ENCODE data around the gene KDM3A. TPM values are rescaled to one million over a fixed set of nuclear protein-coding genes. Genes with fewer than 3 reads are reported as not detected.

KDM3A gene
- total and polyA plus RNA-seq, 2 experiments from 2014 or later = 8.9 to 21.8 TPM

DNA sequence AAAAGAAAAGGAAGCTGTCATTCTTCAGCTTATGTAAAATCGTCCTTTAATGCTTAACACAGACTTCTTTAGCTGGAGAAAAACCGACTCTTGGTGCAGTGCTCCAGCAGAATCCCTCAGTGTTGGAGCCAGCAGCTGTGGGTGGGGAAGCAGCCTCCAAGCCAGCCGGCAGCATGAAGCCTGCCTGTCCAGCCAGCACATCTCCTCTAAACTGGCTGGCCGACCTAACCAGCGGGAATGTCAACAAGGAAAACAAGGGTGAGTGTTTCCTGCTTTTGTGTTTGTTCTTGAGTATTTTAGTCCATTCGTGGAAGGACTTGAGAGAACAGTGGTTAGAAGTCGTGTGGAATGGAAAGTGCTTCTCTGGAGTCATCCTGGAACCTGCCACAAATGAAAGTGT is 38.9 kb downstream of the KDM3A start (continued):
- TF ChIP-seq, protein P1, sequence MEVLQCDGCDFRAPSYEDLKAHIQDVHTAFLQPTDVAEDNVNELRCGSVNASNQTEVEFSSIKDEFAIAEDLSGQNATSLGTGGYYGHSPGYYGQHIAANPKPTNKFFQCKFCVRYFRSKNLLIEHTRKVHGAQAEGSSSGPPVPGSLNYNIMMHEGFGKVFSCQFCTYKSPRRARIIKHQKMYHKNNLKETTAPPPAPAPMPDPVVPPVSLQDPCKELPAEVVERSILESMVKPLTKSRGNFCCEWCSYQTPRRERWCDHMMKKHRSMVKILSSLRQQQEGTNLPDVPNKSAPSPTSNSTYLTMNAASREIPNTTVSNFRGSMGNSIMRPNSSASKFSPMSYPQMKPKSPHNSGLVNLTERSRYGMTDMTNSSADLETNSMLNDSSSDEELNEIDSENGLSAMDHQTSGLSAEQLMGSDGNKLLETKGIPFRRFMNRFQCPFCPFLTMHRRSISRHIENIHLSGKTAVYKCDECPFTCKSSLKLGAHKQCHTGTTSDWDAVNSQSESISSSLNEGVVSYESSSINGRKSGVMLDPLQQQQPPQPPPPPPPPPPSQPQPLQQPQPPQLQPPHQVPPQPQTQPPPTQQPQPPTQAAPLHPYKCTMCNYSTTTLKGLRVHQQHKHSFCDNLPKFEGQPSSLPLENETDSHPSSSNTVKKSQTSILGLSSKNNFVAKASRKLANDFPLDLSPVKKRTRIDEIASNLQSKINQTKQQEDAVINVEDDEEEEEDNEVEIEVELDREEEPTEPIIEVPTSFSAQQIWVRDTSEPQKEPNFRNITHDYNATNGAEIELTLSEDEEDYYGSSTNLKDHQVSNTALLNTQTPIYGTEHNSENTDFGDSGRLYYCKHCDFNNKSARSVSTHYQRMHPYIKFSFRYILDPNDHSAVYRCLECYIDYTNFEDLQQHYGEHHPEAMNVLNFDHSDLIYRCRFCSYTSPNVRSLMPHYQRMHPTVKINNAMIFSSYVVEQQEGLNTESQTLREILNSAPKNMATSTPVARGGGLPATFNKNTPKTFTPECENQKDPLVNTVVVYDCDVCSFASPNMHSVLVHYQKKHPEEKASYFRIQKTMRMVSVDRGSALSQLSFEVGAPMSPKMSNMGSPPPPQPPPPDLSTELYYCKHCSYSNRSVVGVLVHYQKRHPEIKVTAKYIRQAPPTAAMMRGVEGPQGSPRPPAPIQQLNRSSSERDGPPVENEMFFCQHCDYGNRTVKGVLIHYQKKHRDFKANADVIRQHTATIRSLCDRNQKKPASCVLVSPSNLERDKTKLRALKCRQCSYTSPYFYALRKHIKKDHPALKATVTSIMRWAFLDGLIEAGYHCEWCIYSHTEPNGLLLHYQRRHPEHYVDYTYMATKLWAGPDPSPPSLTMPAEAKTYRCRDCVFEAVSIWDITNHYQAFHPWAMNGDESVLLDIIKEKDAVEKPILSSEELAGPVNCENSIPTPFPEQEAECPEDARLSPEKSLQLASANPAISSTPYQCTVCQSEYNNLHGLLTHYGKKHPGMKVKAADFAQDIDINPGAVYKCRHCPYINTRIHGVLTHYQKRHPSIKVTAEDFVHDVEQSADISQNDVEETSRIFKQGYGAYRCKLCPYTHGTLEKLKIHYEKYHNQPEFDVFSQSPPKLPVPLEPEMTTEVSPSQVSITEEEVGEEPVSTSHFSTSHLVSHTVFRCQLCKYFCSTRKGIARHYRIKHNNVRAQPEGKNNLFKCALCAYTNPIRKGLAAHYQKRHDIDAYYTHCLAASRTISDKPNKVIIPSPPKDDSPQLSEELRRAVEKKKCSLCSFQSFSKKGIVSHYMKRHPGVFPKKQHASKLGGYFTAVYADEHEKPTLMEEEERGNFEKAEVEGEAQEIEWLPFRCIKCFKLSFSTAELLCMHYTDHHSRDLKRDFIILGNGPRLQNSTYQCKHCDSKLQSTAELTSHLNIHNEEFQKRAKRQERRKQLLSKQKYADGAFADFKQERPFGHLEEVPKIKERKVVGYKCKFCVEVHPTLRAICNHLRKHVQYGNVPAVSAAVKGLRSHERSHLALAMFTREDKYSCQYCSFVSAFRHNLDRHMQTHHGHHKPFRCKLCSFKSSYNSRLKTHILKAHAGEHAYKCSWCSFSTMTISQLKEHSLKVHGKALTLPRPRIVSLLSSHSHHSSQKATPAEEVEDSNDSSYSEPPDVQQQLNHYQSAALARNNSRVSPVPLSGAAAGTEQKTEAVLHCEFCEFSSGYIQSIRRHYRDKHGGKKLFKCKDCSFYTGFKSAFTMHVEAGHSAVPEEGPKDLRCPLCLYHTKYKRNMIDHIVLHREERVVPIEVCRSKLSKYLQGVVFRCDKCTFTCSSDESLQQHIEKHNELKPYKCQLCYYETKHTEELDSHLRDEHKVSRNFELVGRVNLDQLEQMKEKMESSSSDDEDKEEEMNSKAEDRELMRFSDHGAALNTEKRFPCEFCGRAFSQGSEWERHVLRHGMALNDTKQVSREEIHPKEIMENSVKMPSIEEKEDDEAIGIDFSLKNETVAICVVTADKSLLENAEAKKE (CRISPR knock-in tag; IDR thresholded peaks at IDR 0.05) = no peak
- TF ChIP-seq JUNB (IDR thresholded peaks at IDR 0.05; ENCODE audit: unreplicated experiment) = no peak

DNA sequence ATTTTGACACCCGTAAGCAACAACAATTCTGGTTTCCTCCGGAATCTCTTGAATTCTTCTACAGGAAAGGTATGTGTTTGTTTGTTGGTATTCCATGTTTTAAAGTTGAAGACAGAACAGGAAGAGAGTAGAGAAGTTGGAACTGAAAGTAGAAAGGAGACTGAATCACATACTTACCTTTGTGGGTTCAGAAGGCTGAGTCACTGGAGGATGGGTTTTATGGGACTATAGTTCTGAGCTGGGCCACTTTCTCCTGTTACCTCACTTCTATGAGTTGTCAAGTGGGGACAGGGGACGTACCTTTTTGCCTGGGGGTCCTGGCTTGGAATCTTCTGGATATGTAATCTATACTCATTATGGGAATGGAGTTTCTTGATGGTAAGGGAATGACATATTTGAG is 40.9 kb downstream of the KDM3A start:
- Histone ChIP-seq H3K27me3 (ENCODE audit: insufficient read depth) (no peaks in the 10 kb centered on the region), H4K20me1 (replicated peaks; ENCODE audit: insufficient read depth) (peaks cover 4% of the 10 kb centered on the region), H3K27ac (ENCODE audit: low read depth) (no peak overlapping the region), H3K4me2 (no peak overlapping the region), H3K9me2 (ENCODE audit: insufficient read depth) (no peaks in the 10 kb centered on the region), H3F3A (replicated peaks; ENCODE audit: low read depth) (no peaks in the 10 kb centered on the region), H3K4me1 (ENCODE audit: insufficient read depth) (no peaks in the 10 kb centered on the region), H2AFZ (no peak overlapping the region), H3K79me2 (replicated peaks; ENCODE audit: insufficient read depth) (no peaks in the 10 kb centered on the region), H3K36me3 (ENCODE audit: insufficient read depth) (peaks cover 14% of the 10 kb centered on the region), H3K4me3 (no peak overlapping the region)
- Mint-ChIP-seq H3K4me3 (no peak overlapping the region), H3K27ac (no peak overlapping the region), H3K9me3 (no peaks in the 10 kb centered on the region), H3K4me1 (peaks cover 20% of the 10 kb centered on the region), H3K36me3 (ENCODE audit: low read depth) (peaks cover 68% of the 10 kb centered on the region), H3K27me3 (ENCODE audit: insufficient read depth, low read depth, poor library complexity) (peaks cover 1% of the 10 kb centered on the region)
- ATAC-seq (no peak), DNase-seq (ENCODE audit: low spot score) (no peak)
- TF ChIP-seq STAT1 (IDR thresholded peaks at IDR 0.05; ENCODE audit: unreplicated experiment) (no peak), EZH2 (IDR thresholded peaks at IDR 0.05; ENCODE audit: low read depth, unreplicated experiment) (no peak), NANOG (IDR thresholded peaks at IDR 0.05; ENCODE audit: borderline replicate concordance) (no peak), POLR2AphosphoS5 (IDR thresholded peaks at IDR 0.05; ENCODE audit: low read depth) (no peak), ZNF114 (CRISPR knock-in tag; IDR thresholded peaks at IDR 0.05) (no peak), EZH2phosphoT487 (IDR thresholded peaks at IDR 0.05; ENCODE audit: unreplicated experiment) (no peak), ZNF331 (CRISPR knock-in tag; IDR thresholded peaks at IDR 0.05; ENCODE audit: low read depth) (no peak)
- TF ChIP-seq, protein P2, sequence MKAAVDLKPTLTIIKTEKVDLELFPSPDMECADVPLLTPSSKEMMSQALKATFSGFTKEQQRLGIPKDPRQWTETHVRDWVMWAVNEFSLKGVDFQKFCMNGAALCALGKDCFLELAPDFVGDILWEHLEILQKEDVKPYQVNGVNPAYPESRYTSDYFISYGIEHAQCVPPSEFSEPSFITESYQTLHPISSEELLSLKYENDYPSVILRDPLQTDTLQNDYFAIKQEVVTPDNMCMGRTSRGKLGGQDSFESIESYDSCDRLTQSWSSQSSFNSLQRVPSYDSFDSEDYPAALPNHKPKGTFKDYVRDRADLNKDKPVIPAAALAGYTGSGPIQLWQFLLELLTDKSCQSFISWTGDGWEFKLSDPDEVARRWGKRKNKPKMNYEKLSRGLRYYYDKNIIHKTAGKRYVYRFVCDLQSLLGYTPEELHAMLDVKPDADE (IDR thresholded peaks at IDR 0.05) = no peak
- TF ChIP-seq, protein P1 (CRISPR knock-in tag; IDR thresholded peaks at IDR 0.05) = no peak
